Activated naive CD8-positive, alpha-beta T cell (primary cell): ENCODE results near the gene WRNIP1.
A peak's percentile ranks its signal among the peaks of the same experiment; 100 is the strongest.

ENCODE experiments used
- H3K27ac Mint-ChIP-seq: one replicate; pipeline ENCODE4 v1.8.0; 2021; ENCODE audit warnings: mixed read lengths
- H3K27me3 Mint-ChIP-seq: one replicate; pipeline ENCODE4 v1.8.0; 2021; ENCODE audit warnings: mixed read lengths
- H3K36me3 Mint-ChIP-seq: one replicate; pipeline ENCODE4 v1.8.0; 2021; ENCODE audit warnings: mixed read lengths
- H3K4me1 Mint-ChIP-seq: one replicate; pipeline ENCODE4 v1.8.0; 2021; ENCODE audit warnings: low read depth, mixed read lengths
- H3K4me3 Mint-ChIP-seq: one replicate; pipeline ENCODE4 v1.8.0; 2021; ENCODE audit warnings: mild to moderate bottlenecking, mixed read lengths
- H3K9me3 Mint-ChIP-seq: one replicate; pipeline ENCODE4 v1.8.0; 2021; ENCODE audit warnings: low read depth, mixed read lengths

The WRNIP1 gene

DNA sequence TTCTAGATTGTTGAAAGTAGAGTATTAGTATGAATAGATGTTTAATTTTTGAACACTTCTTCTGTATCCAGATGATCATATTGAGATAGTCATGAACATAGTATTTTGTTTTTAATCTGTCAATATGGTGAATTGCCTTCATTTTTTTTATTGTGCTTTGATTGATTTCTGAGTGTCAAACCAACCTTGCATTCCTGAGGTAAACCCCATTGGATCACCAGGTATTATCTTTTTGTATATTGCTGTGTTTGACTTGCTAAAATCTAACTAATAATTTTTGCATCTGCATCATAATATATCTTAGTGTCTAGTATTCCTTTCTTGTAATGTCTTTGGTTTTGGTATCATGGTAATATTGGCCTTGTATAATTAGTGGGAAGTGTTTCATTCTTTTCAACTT lies 51.0 kb downstream of the WRNIP1 start:
- Mint-ChIP-seq H3K27ac (no peak overlapping the region), H3K27me3 (no peaks in the 10 kb centered on the region), H3K4me3 (no peak overlapping the region), H3K36me3 (peaks cover 8% of the 10 kb centered on the region), H3K9me3 (peaks cover 15% of the 10 kb centered on the region), H3K4me1 (peaks cover 27% of the 10 kb centered on the region)

DNA sequence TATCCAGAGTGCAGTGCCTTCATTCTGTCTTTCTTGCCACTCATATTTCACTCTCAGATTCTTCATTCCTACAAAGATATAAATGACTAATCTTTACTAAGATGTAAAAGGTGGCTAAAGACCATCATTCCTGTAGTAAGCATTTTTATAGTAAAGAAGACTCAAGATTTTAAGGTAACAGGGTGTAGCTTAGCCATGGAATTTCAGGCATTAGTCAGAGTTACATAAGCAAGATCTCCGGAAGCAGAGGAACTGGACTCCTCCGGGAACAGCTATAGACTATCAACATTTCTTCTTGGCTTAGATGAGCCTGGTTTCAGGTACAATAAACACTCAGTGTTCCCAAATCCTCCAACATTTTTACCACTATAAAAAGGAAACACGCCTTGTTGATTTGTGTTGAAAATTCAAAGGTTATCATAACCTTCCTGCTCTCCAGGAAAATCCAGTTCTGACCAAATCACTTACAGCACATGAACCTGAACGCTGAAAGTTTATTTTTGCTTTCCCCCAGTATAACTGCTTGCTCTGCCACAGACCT lies 52.8 kb downstream of the WRNIP1 start:
- H3K27ac Mint-ChIP-seq: no peak overlapping the region
- peaks cover 15% of the 10 kb centered on the region for H3K9me3 Mint-ChIP-seq
- peaks cover 8% of the 10 kb centered on the region for H3K36me3 Mint-ChIP-seq
- H3K27me3 Mint-ChIP-seq: no peaks in the 10 kb centered on the region
- no peak overlapping the region for H3K4me3 Mint-ChIP-seq
- peaks cover 27% of the 10 kb centered on the region for H3K4me1 Mint-ChIP-seq

DNA sequence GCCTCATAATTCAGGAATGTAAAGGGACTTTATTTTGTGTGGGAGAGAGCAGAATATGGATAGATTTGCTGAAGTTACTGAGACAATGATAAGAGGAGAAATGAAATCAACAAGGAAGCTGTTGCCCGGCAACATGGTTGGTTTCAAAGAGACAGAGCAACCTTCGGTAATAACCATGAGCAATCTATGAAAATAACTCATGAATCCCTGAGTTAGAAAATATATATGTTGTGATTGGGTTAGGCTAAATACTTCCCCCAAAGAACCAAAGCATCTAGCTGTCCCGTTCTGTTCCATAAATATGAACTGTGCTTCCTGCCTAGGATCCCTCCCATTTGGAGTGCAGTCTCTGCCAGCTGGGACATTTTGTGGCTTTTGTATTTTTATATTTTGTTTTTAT lies 53.4 kb downstream of the WRNIP1 start:
- Mint-ChIP-seq H3K9me3 (peaks cover 15% of the 10 kb centered on the region), H3K27me3 (no peaks in the 10 kb centered on the region), H3K4me1 (peaks cover 27% of the 10 kb centered on the region)

DNA sequence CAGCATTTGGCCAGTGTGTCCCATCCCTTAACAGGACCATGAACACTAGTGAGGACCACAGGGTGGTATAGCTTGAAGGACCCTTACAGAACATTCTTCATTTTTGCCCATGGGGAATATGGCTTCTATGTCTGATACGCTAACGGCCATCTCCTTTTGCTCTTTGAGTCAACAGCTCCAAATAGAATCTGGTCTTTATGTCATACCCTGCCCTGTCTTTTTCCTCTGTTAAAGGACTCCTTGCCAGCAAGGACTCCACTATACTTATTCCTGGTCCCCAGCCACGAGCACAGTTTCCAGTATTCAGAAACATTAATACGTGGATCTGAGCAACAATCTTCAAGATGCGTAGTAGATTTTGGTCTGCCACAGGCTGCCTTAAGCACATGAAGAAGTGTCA lies 53.9 kb downstream of the WRNIP1 start:
- H3K36me3 Mint-ChIP-seq: peaks cover 5% of the 10 kb centered on the region
- H3K4me1 Mint-ChIP-seq: peaks cover 27% of the 10 kb centered on the region
- no peak overlapping the region for H3K4me3 Mint-ChIP-seq
- no peak overlapping the region for H3K27ac Mint-ChIP-seq
- H3K27me3 Mint-ChIP-seq: no peaks in the 10 kb centered on the region
- peaks cover 15% of the 10 kb centered on the region for H3K9me3 Mint-ChIP-seq

More for the DNA sequence above, 53.4 kb downstream of the WRNIP1 start:
- Mint-ChIP-seq H3K4me3 (no peak overlapping the region), H3K27ac (no peak overlapping the region), H3K36me3 (peaks cover 8% of the 10 kb centered on the region)

DNA sequence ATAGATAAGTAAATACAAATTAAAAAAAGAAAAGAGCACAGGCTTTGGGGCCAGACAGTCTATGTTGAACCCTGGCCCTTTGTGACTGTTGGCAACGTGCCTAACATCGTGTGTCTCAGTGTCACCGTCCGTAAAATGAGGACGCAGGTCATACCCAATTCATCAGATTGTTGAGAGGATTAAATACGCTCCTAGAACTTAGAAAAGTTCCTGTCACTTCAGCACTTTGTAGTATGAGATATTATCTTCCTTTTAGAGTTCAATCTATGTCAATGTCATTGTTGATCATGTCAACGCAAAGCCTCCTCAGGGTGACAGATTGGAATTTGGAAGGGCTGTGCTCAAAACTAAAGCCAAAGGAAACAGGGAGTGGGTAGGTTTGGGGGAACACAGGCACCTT lies 54.8 kb downstream of the WRNIP1 start:
- peaks cover 5% of the 10 kb centered on the region for H3K36me3 Mint-ChIP-seq
- no peaks in the 10 kb centered on the region for H3K27me3 Mint-ChIP-seq
- H3K9me3 Mint-ChIP-seq: peaks cover 15% of the 10 kb centered on the region
- no peak overlapping the region for H3K4me3 Mint-ChIP-seq
- peaks cover 27% of the 10 kb centered on the region for H3K4me1 Mint-ChIP-seq
- no peak overlapping the region for H3K27ac Mint-ChIP-seq

DNA sequence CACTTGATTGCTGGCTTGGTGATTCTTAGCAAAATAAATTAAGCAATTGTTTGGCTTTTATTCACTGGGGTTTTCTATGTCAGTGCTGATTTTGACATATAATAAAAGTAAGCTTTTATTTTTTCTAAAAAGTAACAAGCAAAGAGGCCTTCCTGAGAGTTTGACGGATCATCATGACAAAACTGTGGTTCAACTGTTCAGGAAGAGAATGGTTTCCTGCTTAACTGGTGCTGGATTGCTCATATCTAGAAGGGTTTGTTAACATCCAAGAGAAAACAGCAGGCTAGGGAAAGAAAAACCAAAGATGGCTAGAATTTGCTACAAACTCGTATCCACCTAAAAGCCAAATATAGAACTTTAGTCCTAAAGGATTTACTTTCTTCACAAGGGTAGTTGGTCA lies 55.2 kb downstream of the WRNIP1 start:
- no peak overlapping the region for H3K4me3 Mint-ChIP-seq
- H3K27ac Mint-ChIP-seq: no peak overlapping the region
- H3K4me1 Mint-ChIP-seq: peaks cover 27% of the 10 kb centered on the region
- no peaks in the 10 kb centered on the region for H3K27me3 Mint-ChIP-seq
- H3K36me3 Mint-ChIP-seq: peaks cover 5% of the 10 kb centered on the region
- H3K9me3 Mint-ChIP-seq: peaks cover 14% of the 10 kb centered on the region

DNA sequence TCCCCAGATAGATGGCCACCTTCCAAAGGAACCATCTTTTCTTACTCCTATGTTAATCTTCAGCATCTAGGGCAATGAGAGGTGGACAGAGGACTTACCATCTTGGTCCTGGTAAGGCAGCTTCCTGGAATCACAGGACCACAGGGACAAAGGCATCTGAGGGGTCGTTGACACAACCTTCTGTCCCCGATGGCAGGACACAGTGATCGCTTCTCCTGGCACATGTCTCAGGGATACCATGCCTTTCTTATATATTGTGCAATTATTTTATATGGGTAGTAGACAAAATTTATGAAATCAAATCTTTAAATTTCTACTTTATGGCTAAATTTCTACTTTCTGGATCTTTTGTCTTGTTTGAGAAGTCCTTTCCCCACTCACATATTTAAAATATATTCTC lies 56.4 kb downstream of the WRNIP1 start:
- no peak overlapping the region for H3K27ac Mint-ChIP-seq
- peaks cover 4% of the 10 kb centered on the region for H3K9me3 Mint-ChIP-seq
- no peak overlapping the region for H3K4me3 Mint-ChIP-seq
- peaks cover 24% of the 10 kb centered on the region for H3K4me1 Mint-ChIP-seq
- H3K27me3 Mint-ChIP-seq: no peaks in the 10 kb centered on the region
- H3K36me3 Mint-ChIP-seq: no peaks in the 10 kb centered on the region

DNA sequence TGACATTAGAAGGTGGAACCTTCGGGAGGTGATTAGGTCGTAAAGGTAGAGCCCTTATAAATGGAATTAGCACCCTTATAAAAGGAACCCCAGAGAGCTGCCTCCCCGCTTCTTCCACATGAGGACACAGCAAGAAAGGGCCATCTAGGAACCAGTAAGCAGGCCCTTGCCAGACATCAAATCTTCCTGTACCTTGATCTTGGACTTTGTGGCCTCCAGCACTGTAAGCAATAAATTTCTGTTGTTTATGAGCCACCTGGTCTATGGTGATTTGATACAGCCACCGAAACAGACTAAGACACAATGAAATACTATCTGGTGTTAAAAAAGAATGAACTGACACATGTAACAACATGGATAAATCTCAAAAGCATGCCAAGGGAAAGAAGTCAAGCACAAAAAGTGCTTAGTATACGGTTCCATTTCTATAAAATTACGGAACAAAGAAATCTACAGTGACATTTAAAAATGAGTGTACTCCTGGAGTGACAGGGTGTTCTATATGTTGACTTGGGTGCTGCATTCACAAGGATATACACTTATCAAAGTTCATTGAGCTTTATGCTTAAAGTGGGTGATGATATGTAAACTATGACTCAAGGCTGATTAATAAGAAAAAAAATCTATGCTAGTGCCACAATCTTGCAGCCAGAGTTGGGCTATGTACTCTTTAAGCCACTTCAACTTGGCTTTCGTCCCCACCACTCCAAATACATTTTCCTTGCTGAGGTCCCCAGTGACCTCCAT lies 58.1 kb downstream of the WRNIP1 start:
- peaks cover 9% of the 10 kb centered on the region for H3K4me1 Mint-ChIP-seq
- H3K9me3 Mint-ChIP-seq: no peaks in the 10 kb centered on the region

DNA sequence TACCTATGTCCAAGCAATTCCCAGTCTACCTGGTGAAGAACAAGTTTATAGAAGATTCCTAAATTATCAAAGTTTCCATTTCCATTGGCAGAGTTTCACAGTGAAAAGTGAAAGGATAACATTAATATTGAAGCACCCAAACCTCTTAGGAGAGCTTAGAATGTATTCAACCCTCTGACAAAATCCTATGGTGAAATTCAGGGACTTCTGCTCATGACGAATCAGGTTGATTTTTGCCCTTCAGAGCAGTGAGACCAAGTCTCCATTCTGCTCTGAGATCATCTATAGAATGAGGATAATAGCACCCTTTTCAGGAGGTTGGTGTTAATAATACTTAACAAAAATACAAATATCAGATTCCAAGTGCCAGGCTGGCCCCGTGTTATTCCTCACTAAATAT lies 60.9 kb downstream of the WRNIP1 start:
- Mint-ChIP-seq H3K36me3 (no peaks in the 10 kb centered on the region), H3K4me3 (no peak overlapping the region), H3K4me1 (no peaks in the 10 kb centered on the region), H3K27me3 (no peaks in the 10 kb centered on the region), H3K27ac (no peak overlapping the region), H3K9me3 (no peaks in the 10 kb centered on the region)

More for the DNA sequence above, 58.1 kb downstream of the WRNIP1 start:
- Mint-ChIP-seq H3K27ac (no peak overlapping the region), H3K36me3 (no peaks in the 10 kb centered on the region), H3K27me3 (no peaks in the 10 kb centered on the region), H3K4me3 (no peak overlapping the region)

DNA sequence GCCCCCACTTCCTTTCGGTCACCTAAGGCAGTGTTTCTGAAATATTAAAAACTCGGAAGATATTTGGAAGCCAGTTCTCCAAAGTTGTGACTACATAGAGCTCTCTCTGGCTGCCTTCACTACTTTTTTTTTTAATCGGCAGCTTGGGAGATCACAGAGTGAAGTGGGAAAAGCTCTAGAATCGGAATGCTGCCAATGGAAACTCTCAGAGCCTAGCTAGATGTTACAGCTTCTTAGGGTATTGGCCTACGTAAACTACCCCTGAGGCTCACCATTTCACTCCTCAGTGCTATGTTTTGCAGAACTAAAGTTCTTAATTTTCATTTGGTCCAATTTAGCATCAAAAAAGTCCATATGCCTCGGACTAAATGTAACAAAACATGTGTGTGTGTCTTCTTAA lies 61.9 kb downstream of the WRNIP1 start:
- Mint-ChIP-seq H3K4me1 (no peaks in the 10 kb centered on the region), H3K9me3 (no peaks in the 10 kb centered on the region), H3K27ac (no peak overlapping the region), H3K36me3 (no peaks in the 10 kb centered on the region), H3K4me3 (no peak overlapping the region), H3K27me3 (no peaks in the 10 kb centered on the region)

DNA sequence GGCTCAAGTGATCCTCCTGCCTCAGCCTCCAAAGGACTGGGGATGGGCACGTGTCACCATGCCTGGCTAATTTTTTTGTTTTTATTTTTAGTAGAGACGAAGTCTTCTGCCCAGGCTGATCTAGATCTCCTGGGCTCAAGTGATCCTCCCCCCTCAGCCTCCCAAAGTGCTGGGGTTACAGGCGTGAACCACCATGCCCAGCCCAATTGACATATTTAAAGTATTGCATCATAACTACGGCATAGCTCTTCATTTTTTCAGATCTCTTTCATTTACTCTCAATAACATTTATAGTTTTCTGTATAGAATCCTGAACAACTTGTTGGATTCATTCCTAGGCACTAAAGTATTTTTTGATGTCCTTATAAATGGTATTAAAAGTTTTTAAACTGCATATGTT lies 63.4 kb downstream of the WRNIP1 start:
- no peaks in the 10 kb centered on the region for H3K27me3 Mint-ChIP-seq
- H3K4me3 Mint-ChIP-seq: no peak overlapping the region
- no peak overlapping the region for H3K27ac Mint-ChIP-seq
- H3K9me3 Mint-ChIP-seq: no peaks in the 10 kb centered on the region
- H3K36me3 Mint-ChIP-seq: peaks cover 1% of the 10 kb centered on the region
- H3K4me1 Mint-ChIP-seq: no peaks in the 10 kb centered on the region

DNA sequence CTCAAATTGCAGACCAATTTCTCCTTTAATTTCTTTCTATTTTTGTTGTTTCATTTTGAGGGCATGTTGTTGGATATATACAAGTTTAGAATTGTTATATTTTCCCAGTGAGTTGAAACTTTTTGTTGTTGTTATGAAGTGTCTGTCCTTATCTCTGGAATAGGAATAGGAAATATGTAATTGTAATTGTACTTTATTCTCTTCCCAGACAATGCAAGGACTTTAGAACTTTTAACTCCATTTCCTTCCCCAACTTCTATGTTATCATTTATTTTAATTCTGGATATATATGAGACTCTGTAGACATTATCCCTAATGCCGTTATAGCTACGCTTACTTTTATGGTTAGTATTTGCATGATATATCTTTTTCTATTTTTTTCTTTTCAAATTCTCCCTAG lies 64.1 kb downstream of the WRNIP1 start:
- Mint-ChIP-seq H3K4me1 (no peaks in the 10 kb centered on the region), H3K4me3 (no peak overlapping the region), H3K36me3 (peaks cover 5% of the 10 kb centered on the region), H3K27ac (no peak overlapping the region), H3K27me3 (no peaks in the 10 kb centered on the region), H3K9me3 (no peaks in the 10 kb centered on the region)

DNA sequence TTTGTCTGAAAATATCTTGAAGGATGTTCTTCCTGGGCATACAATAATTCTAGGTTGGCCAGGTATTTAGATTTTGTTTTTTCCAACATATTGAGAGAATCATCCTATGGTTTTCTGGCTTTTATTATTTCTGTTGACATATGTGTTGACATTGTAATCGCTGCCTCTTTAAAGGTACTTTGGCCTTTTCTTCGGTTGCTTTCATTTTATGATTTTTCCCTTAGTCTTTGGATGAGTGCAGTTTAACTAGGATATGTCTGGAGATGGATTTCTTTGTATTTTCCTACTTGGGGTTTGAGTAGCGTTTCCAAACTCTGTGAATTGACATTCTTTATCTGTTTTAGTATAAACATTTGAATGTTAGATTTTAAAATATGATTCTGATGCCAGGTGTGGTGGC lies 65.0 kb downstream of the WRNIP1 start:
- Mint-ChIP-seq H3K36me3 (peaks cover 13% of the 10 kb centered on the region), H3K9me3 (no peaks in the 10 kb centered on the region), H3K27ac (no peak overlapping the region)

DNA sequence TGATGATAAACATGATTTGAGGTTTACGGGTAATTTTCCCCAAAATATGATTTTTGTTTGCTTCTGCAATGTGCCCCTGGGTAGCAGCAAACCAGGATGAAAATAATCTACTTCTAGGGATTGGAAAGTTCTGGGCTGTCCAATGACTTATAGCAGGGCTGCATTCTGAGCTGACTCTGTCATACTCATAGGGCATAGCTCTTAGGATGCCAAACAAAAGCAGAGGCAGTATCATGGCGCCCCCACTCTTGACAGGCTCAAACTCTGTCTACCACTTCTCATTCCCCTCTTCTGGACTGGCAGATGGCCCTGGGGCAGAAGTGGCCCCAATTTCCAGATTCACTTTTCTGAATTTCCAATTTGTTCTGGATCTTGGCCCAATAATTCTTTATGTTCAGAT lies 66.2 kb downstream of the WRNIP1 start:
- no peak overlapping the region for H3K27ac Mint-ChIP-seq
- H3K36me3 Mint-ChIP-seq: peaks cover 14% of the 10 kb centered on the region
- no peaks in the 10 kb centered on the region for H3K27me3 Mint-ChIP-seq
- H3K4me3 Mint-ChIP-seq: no peak overlapping the region
- no peaks in the 10 kb centered on the region for H3K9me3 Mint-ChIP-seq
- H3K4me1 Mint-ChIP-seq: peaks cover 7% of the 10 kb centered on the region

More for the DNA sequence above, 65.0 kb downstream of the WRNIP1 start:
- Mint-ChIP-seq H3K4me1 (peaks cover 4% of the 10 kb centered on the region), H3K4me3 (no peak overlapping the region), H3K27me3 (no peaks in the 10 kb centered on the region)

DNA sequence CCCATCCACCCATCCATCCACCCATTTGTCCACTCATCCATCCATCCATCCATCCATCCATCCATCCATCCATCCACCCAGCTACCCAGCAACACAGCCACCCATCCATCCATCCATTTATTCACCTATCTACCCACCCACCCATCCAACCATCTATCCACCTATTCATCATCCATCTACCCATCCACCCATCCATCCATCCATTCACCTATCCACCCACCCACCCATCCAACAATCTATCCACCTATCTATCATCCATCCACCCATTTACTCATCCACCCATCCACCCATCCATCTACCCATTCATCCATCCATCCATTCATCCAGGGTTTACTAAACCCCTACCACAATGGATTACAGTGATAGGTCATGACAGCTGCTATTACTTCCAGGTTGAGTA lies 69.1 kb downstream of the WRNIP1 start:
- Mint-ChIP-seq H3K4me1 (peaks cover 18% of the 10 kb centered on the region), H3K9me3 (no peaks in the 10 kb centered on the region), H3K27ac (peak overlapping the region; percentile 28), H3K4me3 (no peak overlapping the region), H3K36me3 (peaks cover 14% of the 10 kb centered on the region), H3K27me3 (no peaks in the 10 kb centered on the region)
